Sciatic nerve (tissue), 2 donors: Measurements from ENCODE around the gene CLASP1. TPM values are rescaled to one million over a fixed set of nuclear protein-coding genes. Genes with fewer than 3 reads are reported as not detected.

Source experiments
- ATAC-seq: fragments of 200-7000 bp; cut with Tn5 transposase; one replicate; pipeline ENCODE4 v1.9.1; 2020; ENCODE audit warnings: mild to moderate bottlenecking, moderate library complexity
- DNase-seq: peaks from one replicate; pipeline ENCODE4 v3.0.0-alpha.2; 2020; ENCODE audit warnings: low spot score
- intact Hi-C: fragments of 100-400 bp; cut with DNase I; formaldehyde crosslinking; loops from one replicate; pipeline ENCODE4 v1.14.2; 2022
- total RNA-seq: library from RNA; stranded (reverse); fragmentation: NEBNext Ultra II Directional; extraction: Animal tissue kit (Norgen Biotek cat#: 25700); gene quantifications from one replicate; pipeline ENCODE4 v1.2.1, GENCODE V29; 2021
- donor health status: DM: no; HTN: no; CAD: no.
- donor health status: DM: no; HTN: no; CAD: no.

Gene CLASP1
- total RNA-seq, 1 donor from 2014 or later: 72.7 TPM

- no peak for ATAC-seq
- intact Hi-C loops: no loop called here
- no peak for DNase-seq
Observed at GRCh38 chr2:121297217-121297830, 351.9 kb downstream of the CLASP1 start.

GRCh38 chr2:121295911-121296650, 353.2 kb downstream of the CLASP1 start:
- ATAC-seq (no peak), DNase-seq (no peak)
- intact Hi-C loops: no loop called here

- DNase-seq (no peak), ATAC-seq (no peak)
- intact Hi-C loops: no loop called here
Observed at GRCh38 chr2:121294881-121295840, 354.1 kb downstream of the CLASP1 start.

GRCh38 chr2:121293450-121294325, 355.6 kb downstream of the CLASP1 start:
- ATAC-seq: no peak
- no peak for DNase-seq
- intact Hi-C loops: no loop called here

GRCh38 chr2:121291251-121291580, 358.0 kb downstream of the CLASP1 start:
- ATAC-seq (no peak), DNase-seq (no peak)
- intact Hi-C loops: no loop called here

- ATAC-seq (no peak), DNase-seq (no peak)
- intact Hi-C loops: no loop called here
Observed at GRCh38 chr2:121289271-121289670, 360.0 kb downstream of the CLASP1 start.

GRCh38 chr2:121288454-121289231, 360.6 kb downstream of the CLASP1 start:
- no peak for DNase-seq
- intact Hi-C loops: no loop called here
- ATAC-seq: no peak

- ATAC-seq: no peak
- no peak for DNase-seq
- intact Hi-C loops: no loop called here
Observed at GRCh38 chr2:121287956-121288355, 361.3 kb downstream of the CLASP1 start.

Other genes with a start within 250 kb of the CLASP1 start
- gene RNU4ATAC, start 118.6 kb downstream of the CLASP1 start, total RNA-seq: not detected
- 35.7 TPM for gene NIFK, start 87.4 kb upstream of the CLASP1 start, total RNA-seq
- 53.0 TPM for gene TSN, start 106.2 kb upstream of the CLASP1 start, total RNA-seq